Common myeloid progenitor, CD34-positive (primary cell): ENCODE measurements around the gene LSG1.

Experiments used
- CTCF ChIA-PET: fragments of 350-600 bp; sonication (Branson Sonifier 250); formaldehyde crosslinking; loops from one replicate; lab custom pipeline; 2021; ENCODE audit warnings: antibody characterized with exemption; lab: Charles Lee
- POLR2A ChIA-PET: fragments of 350-600 bp; sonication (Branson Sonifier 250); formaldehyde crosslinking; loops from one replicate; lab custom pipeline; 2021; ENCODE audit warnings: antibody characterized with exemption; lab: Charles Lee
- DNase-seq, 3 donors: peaks; one replicate each; pipeline versions ENCODE4 v3.0.0 to v3.0.0-alpha.2; 2013
- H3K27ac ChIP-seq, 2 experiments: 1 replicate in 1 of 2; 2 replicates in 1 of 2; pipeline ENCODE4 v1.7.0; 2013; ENCODE audit warnings: inconsistent platforms in 2 of 2, low read length in 2 of 2, mild to moderate bottlenecking in 2 of 2, low read depth in 1 of 2, moderate library complexity in 1 of 2; ENCODE audit not compliant: severe bottlenecking in 2 of 2, insufficient read depth in 1 of 2, poor library complexity in 1 of 2
- H3K27me3 ChIP-seq, 5 experiments: replicated peaks in 2 of 5; 1 replicate in 3 of 5; 2 replicates in 2 of 5; pipeline versions ENCODE4 v1.6.1 to v1.7.0; 2013; ENCODE audit warnings: low read length in 4 of 5, mild to moderate bottlenecking in 2 of 5, moderate library complexity in 2 of 5, inconsistent platforms in 1 of 5; ENCODE audit not compliant: insufficient read depth in 5 of 5, control insufficient read depth in 4 of 5
- H3K36me3 ChIP-seq, 4 experiments: 1 replicate in 2 of 4; 2 replicates in 2 of 4; pipeline versions ENCODE4 v1.6.1 to v1.7.0; 2013; ENCODE audit warnings: low read length in 3 of 4, control low read depth in 1 of 4, mild to moderate bottlenecking in 1 of 4; ENCODE audit not compliant: control insufficient read depth in 4 of 4, insufficient read depth in 4 of 4
- H3K4me1 ChIP-seq, 4 experiments: 1 replicate in 3 of 4; 2 replicates in 1 of 4; pipeline versions ENCODE4 v1.6.1 to v1.7.1; 2013; ENCODE audit warnings: low read length in 3 of 4, mild to moderate bottlenecking in 3 of 4, control low read depth in 1 of 4, inconsistent platforms in 1 of 4, moderate library complexity in 1 of 4; ENCODE audit not compliant: control insufficient read depth in 4 of 4, insufficient read depth in 4 of 4; ENCODE audit errors: control extremely low read depth in 1 of 4
- H3K4me3 ChIP-seq, 7 experiments: 1 replicate in 4 of 7; 2 replicates in 3 of 7; pipeline versions ENCODE4 v1.5.1 to v1.7.0; 2013; ENCODE audit warnings: mild to moderate bottlenecking in 7 of 7, low read length in 6 of 7, moderate library complexity in 6 of 7, inconsistent platforms in 2 of 7, low read depth in 2 of 7, control low read depth in 1 of 7; ENCODE audit not compliant: insufficient read depth in 4 of 7, control insufficient read depth in 1 of 7; ENCODE audit errors: extremely low read depth in 1 of 7
- H3K9me3 ChIP-seq, 5 experiments: 1 replicate in 4 of 5; 2 replicates in 1 of 5; pipeline versions ENCODE4 v1.6.1 to v1.7.1; 2013; ENCODE audit warnings: low read length in 4 of 5, mild to moderate bottlenecking in 2 of 5, inconsistent platforms in 1 of 5, low read depth in 1 of 5, moderate library complexity in 1 of 5; ENCODE audit not compliant: control insufficient read depth in 4 of 5, insufficient read depth in 2 of 5; ENCODE audit errors: control extremely low read depth in 1 of 5
- WGBS: methylation state at CpG from one replicate; pipeline ENCODE4 v1.1.5; 2013; ENCODE audit not compliant: insufficient coverage; 5-methylcytosine and 5-hydroxymethylcytosine counted together

Gene LSG1

DNA sequence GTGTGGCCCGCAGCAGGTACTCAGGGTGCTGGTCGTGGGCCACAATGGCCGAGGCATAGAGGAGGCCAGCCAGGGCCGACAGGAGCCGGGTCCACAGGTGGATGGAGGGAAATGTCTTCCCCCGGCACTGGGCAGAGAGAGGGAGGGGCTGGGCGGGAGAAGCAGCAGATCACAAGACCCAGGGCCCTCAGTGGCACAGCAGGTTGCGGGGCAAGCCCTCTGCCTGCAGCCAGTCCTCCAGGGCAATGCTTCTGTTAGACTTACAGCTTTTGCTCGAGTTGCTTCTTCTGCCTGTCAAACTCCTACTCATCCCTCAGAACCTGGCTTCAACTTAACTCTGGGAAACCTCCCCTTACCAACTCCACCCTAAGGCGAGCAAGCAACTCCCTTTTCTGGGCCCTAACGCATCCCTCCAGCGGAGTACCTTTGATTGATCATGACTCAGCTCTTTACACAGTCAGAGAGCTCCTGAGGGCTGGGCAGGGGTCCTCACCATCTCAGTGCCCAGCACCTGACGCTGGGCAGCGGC, 54.8 kb downstream of the LSG1 start:
- ChIA-PET POLR2A (no interaction called here), CTCF (interaction anchor here (0.6 kb wide), 1 partner anchor 256 kb away, joined by 3 read pairs; no protein-coding TSS in a partner anchor)
- no peaks in the 10 kb centered on the region for H3K27me3 ChIP-seq
- no peak for DNase-seq
- H3K27ac ChIP-seq = no peak overlapping the region
- 98% methylated on average over 10 of the region's 14 CpGs for whole genome bisulfite sequencing
- H3K4me3 ChIP-seq = no peak overlapping the region
- peaks cover 0 to 3% (median 1%) of the 10 kb centered on the region in 4 experiments for H3K4me1 ChIP-seq
- peaks cover 9 to 39% (median 21%) of the 10 kb centered on the region in 4 experiments for H3K36me3 ChIP-seq
- no peaks in the 10 kb centered on the region for H3K9me3 ChIP-seq

DNA sequence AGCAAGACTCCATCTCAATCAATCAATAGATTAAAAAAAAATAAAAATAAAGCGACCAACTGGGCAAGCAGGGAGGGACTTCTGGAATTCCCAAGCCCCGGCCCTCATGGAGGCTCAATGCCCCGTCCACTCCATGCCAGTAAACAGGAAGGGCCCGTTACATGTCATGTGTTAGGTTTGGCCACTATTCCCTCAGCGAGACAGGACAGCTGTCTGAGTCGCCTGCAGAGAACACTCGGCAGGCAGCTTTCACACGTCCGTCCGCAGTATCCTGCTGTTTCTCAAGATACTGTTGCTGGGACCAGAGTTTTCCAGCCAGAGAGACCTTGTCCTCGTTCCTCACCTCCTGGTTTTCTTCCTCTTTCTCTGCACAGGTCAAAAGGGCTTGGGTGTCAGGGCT, 56.8 kb downstream of the LSG1 start:
- Histone ChIP-seq H3K27me3 (no peaks in the 10 kb centered on the region), H3K9me3 (no peaks in the 10 kb centered on the region), H3K4me1 (peaks cover 0 to 4% (median 3%) of the 10 kb centered on the region in 4 experiments), H3K4me3 (no peak overlapping the region), H3K36me3 (peaks cover 5 to 34% (median 13%) of the 10 kb centered on the region in 4 experiments), H3K27ac (no peak overlapping the region)
- DNase-seq = no peak
- POLR2A ChIA-PET = no interaction called here
- WGBS = 97% methylated on average over 11 of the region's 11 CpGs
- CTCF ChIA-PET = interaction anchor here (1.1 to 2.2 kb wide), 3 partner anchors 11 to 27 kb away, joined by 3 to 8 read pairs (median 3); partner anchors contain the start of gene TMEM44

DNA sequence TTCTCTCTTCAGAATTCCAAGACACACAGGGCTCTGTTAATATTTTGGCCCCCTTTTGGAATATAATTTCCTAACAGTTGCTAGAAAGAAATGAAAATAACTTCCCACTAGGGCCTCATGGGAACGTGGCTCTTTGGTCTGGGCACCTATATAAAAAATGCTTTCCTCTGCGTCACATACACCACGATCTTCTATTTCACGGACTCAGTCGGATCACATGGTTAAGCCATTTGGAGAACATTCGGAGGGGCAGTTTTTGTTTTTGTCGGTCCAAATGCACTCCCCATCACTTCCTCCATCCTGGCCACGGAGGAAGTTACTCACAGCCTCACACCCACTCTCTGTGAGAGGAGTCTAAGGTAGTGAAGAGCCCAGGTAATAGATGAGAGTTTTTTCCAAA, 59.8 kb downstream of the LSG1 start:
- Histone ChIP-seq H3K27me3 (no peaks in the 10 kb centered on the region), H3K9me3 (no peaks in the 10 kb centered on the region), H3K27ac (no peak overlapping the region), H3K4me1 (peaks cover 0 to 4% (median 3%) of the 10 kb centered on the region in 4 experiments), H3K4me3 (no peak overlapping the region), H3K36me3 (peaks cover 7 to 31% (median 11%) of the 10 kb centered on the region in 4 experiments)
- WGBS = 28% methylated on average over 7 of the region's 8 CpGs
- CTCF ChIA-PET = no interaction called here
- DNase-seq = peak in 2 of 3 donors; percentile 17 to 39
- POLR2A ChIA-PET = no interaction called here

DNA sequence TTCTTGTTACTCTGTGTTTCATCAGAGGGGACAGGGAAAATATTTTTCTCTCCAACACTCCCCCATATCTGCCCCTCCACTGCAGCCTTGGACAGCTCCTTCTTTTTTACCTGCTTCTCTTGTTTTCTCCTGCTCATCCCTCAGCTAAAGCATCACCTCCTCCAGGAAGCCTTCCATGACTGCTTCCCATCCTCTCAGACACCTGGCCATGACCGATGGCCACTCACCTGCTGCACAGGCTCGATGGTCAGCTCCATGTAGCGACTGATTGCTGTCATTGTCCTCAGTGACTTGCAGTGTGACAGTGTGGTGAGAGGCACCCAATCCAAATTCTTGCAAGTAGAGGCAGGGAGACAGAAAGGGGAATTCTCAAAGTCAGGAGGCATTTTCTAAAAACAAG, 61.3 kb downstream of the LSG1 start:
- ChIA-PET POLR2A (no interaction called here), CTCF (interaction anchor here (1.0 to 1.3 kb wide), 6 partner anchors 13 to 137 kb away, joined by 3 to 6 read pairs (median 3); no protein-coding TSS in a partner anchor)
- H3K27ac ChIP-seq = no peak overlapping the region
- H3K9me3 ChIP-seq = no peaks in the 10 kb centered on the region
- H3K27me3 ChIP-seq = no peaks in the 10 kb centered on the region
- 100% methylated on average over 3 of the region's 3 CpGs for WGBS
- H3K4me3 ChIP-seq = no peak overlapping the region
- H3K4me1 ChIP-seq = peaks cover 0 to 4% (median 3%) of the 10 kb centered on the region in 4 experiments
- no peak for DNase-seq
- peaks cover 5 to 27% (median 8%) of the 10 kb centered on the region in 4 experiments for H3K36me3 ChIP-seq

- WGBS = 99% methylated on average over 11 of the region's 13 CpGs
- CTCF ChIA-PET = interaction anchor here (1.0 to 1.3 kb wide), 4 partner anchors 12 to 32 kb away, joined by 3 to 6 read pairs (median 3); no protein-coding TSS in a partner anchor
- Histone ChIP-seq H3K27me3 (no peaks in the 10 kb centered on the region), H3K36me3 (peaks cover 2 to 23% (median 6%) of the 10 kb centered on the region in 4 experiments), H3K4me3 (no peak overlapping the region), H3K4me1 (peaks cover 0 to 4% (median 3%) of the 10 kb centered on the region in 4 experiments), H3K9me3 (no peaks in the 10 kb centered on the region), H3K27ac (no peak overlapping the region)
- POLR2A ChIA-PET = no interaction called here
- no peak for DNase-seq
Measured at GRCh38 chr3:194609601-194610000, 62.4 kb downstream of the LSG1 start.

DNA sequence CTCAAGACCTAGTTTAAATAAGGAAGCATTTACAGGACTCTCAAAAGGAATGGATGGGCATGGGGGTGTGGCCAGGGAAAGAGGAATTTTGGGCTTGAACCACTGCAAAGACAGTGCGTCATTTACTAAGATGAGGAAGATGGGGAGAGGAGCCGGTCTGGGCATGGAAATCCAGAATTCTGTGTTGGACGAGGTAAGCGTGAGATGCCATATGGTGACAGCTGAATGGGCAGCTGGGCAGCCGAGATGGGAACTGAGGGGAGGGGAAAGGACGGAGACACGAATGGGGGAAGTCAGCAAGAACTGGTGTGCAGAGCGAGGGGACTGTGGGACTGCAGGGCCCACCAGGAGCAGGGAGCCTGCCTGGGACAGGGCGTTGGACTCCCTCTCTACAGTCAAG, 63.0 kb downstream of the LSG1 start:
- Histone ChIP-seq H3K4me3 (no peak overlapping the region), H3K9me3 (no peaks in the 10 kb centered on the region), H3K36me3 (peaks cover 5 to 28% (median 6%) of the 10 kb centered on the region in 4 experiments), H3K27ac (no peak overlapping the region), H3K4me1 (peaks cover 0 to 4% (median 3%) of the 10 kb centered on the region in 4 experiments), H3K27me3 (no peaks in the 10 kb centered on the region)
- ChIA-PET POLR2A (no interaction called here), CTCF (no interaction called here)
- no peak for DNase-seq
- 95% methylated on average over 4 of the region's 9 CpGs for WGBS
